ENCODE results near the gene DDX56. TPM values are rescaled to one million over a fixed set of nuclear protein-coding genes. Genes with fewer than 3 reads are reported as not detected.
A peak's percentile ranks its signal among the peaks of the same experiment; 100 is the strongest.

Gene DDX56
- total and polyA plus RNA-seq, 2 of the 13 experiments (the other 11 are each of a cell fraction or from before 2014, with no cell fraction given): 82.6 to 120 TPM

- TF ChIP-seq PAXIP1 (CRISPR knock-in tag; conservative IDR thresholded peaks at IDR 0.05): 0 out of 2 replicates have a peak, but pooled peaks have one; percentile 13
- no peak for TF ChIP-seq DPF2 (CRISPR knock-in tag; IDR thresholded peaks at IDR 0.05; ENCODE audit: borderline replicate concordance, low read depth)
- TF ChIP-seq ZNF790 (CRISPR knock-in tag; IDR thresholded peaks at IDR 0.05; ENCODE audit: borderline replicate concordance): no peak
- TF ChIP-seq IKZF4 (CRISPR knock-in tag; IDR thresholded peaks at IDR 0.05; ENCODE audit: borderline replicate concordance, low read depth, not compliant biosample characterization): no peak
- no peak for TF ChIP-seq ZNF615 (CRISPR knock-in tag; IDR thresholded peaks at IDR 0.05; ENCODE audit: borderline replicate concordance)
- no peak for TF ChIP-seq LCORL (IDR thresholded peaks at IDR 0.05)
- 0 out of 2 replicates have a peak, but pooled peaks have one; percentile 36 for TF ChIP-seq LCORL (CRISPR knock-in tag; IDR thresholded peaks at IDR 0.05)
- no peak for TF ChIP-seq HHEX (CRISPR knock-in tag; IDR thresholded peaks at IDR 0.05)
- no peak for TF ChIP-seq THAP8 (CRISPR knock-in tag; IDR thresholded peaks at IDR 0.05; ENCODE audit: borderline replicate concordance)
- 0 out of 2 replicates have a peak, but pooled peaks have one; percentile 19 for TF ChIP-seq HOMEZ (CRISPR knock-in tag; IDR thresholded peaks at IDR 0.05; ENCODE audit: low read depth)
- 0 out of 2 replicates have a peak, but pooled peaks have one; percentile 17 for TF ChIP-seq FOSL2 (CRISPR knock-in tag; IDR thresholded peaks at IDR 0.05)
- TF ChIP-seq SNAI1 (CRISPR knock-in tag; IDR thresholded peaks at IDR 0.05; ENCODE audit: borderline replicate concordance): no peak
- TF ChIP-seq RXRB (CRISPR knock-in tag; IDR thresholded peaks at IDR 0.05; ENCODE audit: borderline replicate concordance): 0 out of 2 replicates have a peak, but pooled peaks have one; percentile 34
- TF ChIP-seq MAX (IDR thresholded peaks at IDR 0.05): peak; percentile 36; the same call in 1 of the 2 replicates
- TF ChIP-seq SYNCRIP (IDR thresholded peaks at IDR 0.05; ENCODE audit: insufficient read depth, low read depth, low read length): no peak
- no peak for TF ChIP-seq ZNF431 (CRISPR knock-in tag; IDR thresholded peaks at IDR 0.05; ENCODE audit: borderline replicate concordance, low read depth)
- TF ChIP-seq ZNF577 (CRISPR knock-in tag; IDR thresholded peaks at IDR 0.05; ENCODE audit: borderline replicate concordance, low read depth): no peak
- peak; percentile 72; the same call in 1 of the 2 replicates for TF ChIP-seq RNF2 (conservative IDR thresholded peaks at IDR 0.05; ENCODE audit: low read depth)
- no peak for TF ChIP-seq ZMYM2 (CRISPR knock-in tag; IDR thresholded peaks at IDR 0.05)
- TF ChIP-seq GABPB1 (CRISPR knock-in tag; IDR thresholded peaks at IDR 0.05): no peak
- TF ChIP-seq GATAD2A (CRISPR knock-in tag; IDR thresholded peaks at IDR 0.05): 0 out of 2 replicates have a peak, but pooled peaks have one; percentile 12
- TF ChIP-seq JDP2 (CRISPR knock-in tag; IDR thresholded peaks at IDR 0.05; ENCODE audit: borderline replicate concordance): no peak
Measured at GRCh38 chr7:44547536-44548231, 26.0 kb downstream of the DDX56 start (continued).

All from HepG2 (cell line).